Mammary epithelial cell (primary cell): ENCODE data around the gene CXCL11.
"Not testable (repeated sequence)": the region's sequence is repeated elsewhere in the genome, so short reads cannot be mapped to it uniquely, and the experiment has no call there.

ENCODE experiments used
- EZH2 ChIP-seq: IDR thresholded peaks from 2 replicates; pipeline ENCODE4 v1.6.1; 2012; ENCODE audit warnings: low read length, inconsistent platforms, borderline replicate concordance
- TF ChIP-seq, protein P1 (sequence below), 2 donors: IDR thresholded peaks in 1 of 2; conservative IDR thresholded peaks in 1 of 2; 2 replicates each; pipeline ENCODE4 v1.5.1; 2011 to 2012; ENCODE audit warnings: inconsistent platforms in 2 of 2, low read length in 2 of 2, mild to moderate bottlenecking in 2 of 2, control low read depth in 1 of 2, low read depth in 1 of 2; ENCODE audit not compliant: insufficient read depth in 1 of 2; ENCODE audit errors: extremely low read depth in 1 of 2

DNA sequence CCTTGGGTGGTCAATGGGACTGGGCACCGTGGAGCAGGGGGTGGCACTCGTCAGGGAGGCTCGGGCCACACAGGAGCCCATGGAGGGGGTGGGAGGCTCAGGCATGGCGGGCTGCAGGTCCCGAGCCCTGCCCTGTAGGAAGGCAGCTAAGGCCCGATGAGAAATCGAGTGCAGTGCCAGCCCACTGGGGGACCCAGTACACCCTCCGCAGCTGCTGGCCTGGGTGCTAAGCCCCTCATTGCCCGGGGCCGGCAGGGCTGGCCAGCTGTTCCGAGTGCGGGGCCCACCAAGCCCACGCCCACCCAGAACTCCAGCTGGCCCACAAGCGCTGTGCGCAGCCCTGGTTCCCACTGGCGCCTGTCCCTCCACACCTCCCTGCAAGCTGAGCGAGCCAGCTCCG, 7.4 kb upstream of the CXCL11 start:
- TF ChIP-seq, protein P1, sequence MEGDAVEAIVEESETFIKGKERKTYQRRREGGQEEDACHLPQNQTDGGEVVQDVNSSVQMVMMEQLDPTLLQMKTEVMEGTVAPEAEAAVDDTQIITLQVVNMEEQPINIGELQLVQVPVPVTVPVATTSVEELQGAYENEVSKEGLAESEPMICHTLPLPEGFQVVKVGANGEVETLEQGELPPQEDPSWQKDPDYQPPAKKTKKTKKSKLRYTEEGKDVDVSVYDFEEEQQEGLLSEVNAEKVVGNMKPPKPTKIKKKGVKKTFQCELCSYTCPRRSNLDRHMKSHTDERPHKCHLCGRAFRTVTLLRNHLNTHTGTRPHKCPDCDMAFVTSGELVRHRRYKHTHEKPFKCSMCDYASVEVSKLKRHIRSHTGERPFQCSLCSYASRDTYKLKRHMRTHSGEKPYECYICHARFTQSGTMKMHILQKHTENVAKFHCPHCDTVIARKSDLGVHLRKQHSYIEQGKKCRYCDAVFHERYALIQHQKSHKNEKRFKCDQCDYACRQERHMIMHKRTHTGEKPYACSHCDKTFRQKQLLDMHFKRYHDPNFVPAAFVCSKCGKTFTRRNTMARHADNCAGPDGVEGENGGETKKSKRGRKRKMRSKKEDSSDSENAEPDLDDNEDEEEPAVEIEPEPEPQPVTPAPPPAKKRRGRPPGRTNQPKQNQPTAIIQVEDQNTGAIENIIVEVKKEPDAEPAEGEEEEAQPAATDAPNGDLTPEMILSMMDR (conservative IDR thresholded peaks at IDR 0.05 in 1 of 2, IDR thresholded peaks at IDR 0.05 in 1 of 2; ENCODE audit: extremely low read depth in 1 of 2, insufficient read depth in 1 of 2, low read depth in 1 of 2, low read length in 2 of 2) = not testable (repeated sequence)
- TF ChIP-seq EZH2 = not testable (repeated sequence)
